ENCODE data around the gene CSNK1D. TPM values are rescaled to one million over a fixed set of nuclear protein-coding genes. Genes with fewer than 3 reads are reported as not detected.
A peak's percentile ranks its signal among the peaks of the same experiment; 100 is the strongest.

CSNK1D gene
- total and polyA plus RNA-seq, 2 donors (not counting 1 experiment from before 2014, with no cell fraction given), result 196 to 241 TPM

DNA sequence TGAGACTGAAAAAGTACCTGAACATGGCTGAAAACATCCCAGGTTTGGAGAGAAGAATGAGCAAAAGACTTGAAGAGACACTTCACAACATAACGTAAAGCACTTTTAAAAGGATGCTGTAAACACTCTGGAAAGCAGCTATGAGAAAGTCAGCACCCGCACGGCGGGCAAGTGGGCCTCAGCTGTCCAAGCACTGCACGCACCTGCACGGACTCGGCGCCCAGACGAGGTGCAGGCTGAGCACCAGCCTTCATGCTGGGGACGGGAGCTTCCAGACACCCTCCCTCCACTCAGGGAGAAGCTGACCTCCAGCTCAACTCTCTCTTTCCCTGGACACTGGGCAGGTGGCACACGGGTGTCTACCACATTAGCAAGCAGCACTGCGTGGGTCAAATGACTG lies 74.0 kb downstream of the CSNK1D start:
- peaks cover 6 to 7% of the 10 kb centered on the region in 2 donors for H3K4me1 ChIP-seq (ENCODE audit: control insufficient read depth in 2 of 2, insufficient read depth in 2 of 2, low read length in 2 of 2)
- ATAC-seq (ENCODE audit: low read depth), result no peak
- no peaks in the 10 kb centered on the region for H4K20me1 ChIP-seq (ENCODE audit: control insufficient read depth, insufficient read depth, low read length, poor library complexity, severe bottlenecking)
- WGBS (ENCODE audit: insufficient coverage), result 97% methylated on average over 12 of the region's 12 CpGs
- Mint-ChIP-seq H3K27me3 (no peaks in the 10 kb centered on the region), H3K4me3 (no peak overlapping the region), H3K9me3 (ENCODE audit: insufficient read depth) (no peaks in the 10 kb centered on the region), H3K4me1 (peaks cover 8% of the 10 kb centered on the region), H3K27ac (no peak overlapping the region)
- CTCF ChIA-PET, result no interaction called here
- no peaks in the 10 kb centered on the region for H3K36me3 ChIP-seq (replicated peaks in 1 of 2; ENCODE audit: control extremely low read depth in 1 of 2, control insufficient read depth in 1 of 2, extremely low read depth in 1 of 2, insufficient read depth in 2 of 2, low read length in 1 of 2)
- no peak overlapping the region for H3K27ac ChIP-seq (ENCODE audit: low read length in 2 of 2)
- DNase-seq, result no peak
- intact Hi-C loops (cut with micrococcal nuclease), result no loop called here
- POLR2A ChIA-PET, result interaction anchor here (0.7 kb wide), 1 partner anchor 916 kb away, joined by 5 read pairs; no protein-coding TSS in a partner anchor
- no peak overlapping the region for H3K4me3 ChIP-seq (ENCODE audit: control extremely low read depth in 1 of 5, extremely low read depth in 1 of 5, insufficient read depth in 1 of 5, low read depth in 2 of 5, low read length in 4 of 5)
- H3K4me2 ChIP-seq (replicated peaks; ENCODE audit: low read depth, low read length, poor library complexity, severe bottlenecking), result no peak overlapping the region
- H3K9me3 ChIP-seq (ENCODE audit: control extremely low read depth in 1 of 3, control insufficient read depth in 2 of 3, insufficient read depth in 1 of 3, low read length in 2 of 3), result no peaks in the 10 kb centered on the region
- H3K27me3 ChIP-seq (replicated peaks in 1 of 4; ENCODE audit: control extremely low read depth in 1 of 4, control insufficient read depth in 3 of 4, insufficient read depth in 4 of 4, low read length in 3 of 4), result no peaks in the 10 kb centered on the region
- no peak overlapping the region for H3K9ac ChIP-seq (ENCODE audit: low read length)
- H2AFZ ChIP-seq (ENCODE audit: insufficient read depth, low read depth, low read length, poor library complexity, severe bottlenecking), result no peak overlapping the region
- peaks cover 3% of the 10 kb centered on the region for H3K79me2 ChIP-seq (ENCODE audit: control insufficient read depth, insufficient read depth, low read length)
- no peak for TF ChIP-seq EZH2 (IDR thresholded peaks at IDR 0.05; ENCODE audit: borderline replicate concordance, insufficient read depth, low read depth, low read length, poor library complexity, severe bottlenecking)
- TF ChIP-seq, protein P1, sequence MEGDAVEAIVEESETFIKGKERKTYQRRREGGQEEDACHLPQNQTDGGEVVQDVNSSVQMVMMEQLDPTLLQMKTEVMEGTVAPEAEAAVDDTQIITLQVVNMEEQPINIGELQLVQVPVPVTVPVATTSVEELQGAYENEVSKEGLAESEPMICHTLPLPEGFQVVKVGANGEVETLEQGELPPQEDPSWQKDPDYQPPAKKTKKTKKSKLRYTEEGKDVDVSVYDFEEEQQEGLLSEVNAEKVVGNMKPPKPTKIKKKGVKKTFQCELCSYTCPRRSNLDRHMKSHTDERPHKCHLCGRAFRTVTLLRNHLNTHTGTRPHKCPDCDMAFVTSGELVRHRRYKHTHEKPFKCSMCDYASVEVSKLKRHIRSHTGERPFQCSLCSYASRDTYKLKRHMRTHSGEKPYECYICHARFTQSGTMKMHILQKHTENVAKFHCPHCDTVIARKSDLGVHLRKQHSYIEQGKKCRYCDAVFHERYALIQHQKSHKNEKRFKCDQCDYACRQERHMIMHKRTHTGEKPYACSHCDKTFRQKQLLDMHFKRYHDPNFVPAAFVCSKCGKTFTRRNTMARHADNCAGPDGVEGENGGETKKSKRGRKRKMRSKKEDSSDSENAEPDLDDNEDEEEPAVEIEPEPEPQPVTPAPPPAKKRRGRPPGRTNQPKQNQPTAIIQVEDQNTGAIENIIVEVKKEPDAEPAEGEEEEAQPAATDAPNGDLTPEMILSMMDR (IDR thresholded peaks at IDR 0.05), result no peak

DNA sequence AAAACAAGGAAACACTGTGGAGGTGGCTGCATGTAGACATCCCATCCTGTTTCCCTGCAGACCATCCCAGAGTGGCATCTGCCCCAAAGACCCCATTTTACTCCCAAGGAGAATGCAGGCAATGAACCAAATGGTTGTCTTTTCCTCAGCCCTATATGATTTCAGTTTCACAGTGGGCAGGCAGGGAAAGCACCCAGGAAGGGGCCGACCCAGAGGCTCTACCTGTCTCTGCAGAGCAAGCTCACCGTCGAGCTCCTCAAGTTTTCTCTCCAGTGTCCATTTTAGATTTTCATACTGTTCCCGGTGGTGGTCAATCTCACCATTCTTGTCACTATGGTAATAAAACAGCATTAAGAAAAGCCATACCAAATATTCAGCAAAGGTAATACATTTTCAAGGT lies 75.4 kb downstream of the CSNK1D start:
- no peak for DNase-seq
- WGBS (ENCODE audit: insufficient coverage), result 84% methylated on average over 2 of the region's 4 CpGs
- intact Hi-C loops (cut with micrococcal nuclease), result no loop called here

More for the DNA sequence above, 75.4 kb downstream of the CSNK1D start:
- Mint-ChIP-seq H3K9me3 (ENCODE audit: insufficient read depth) (no peaks in the 10 kb centered on the region), H3K27me3 (no peaks in the 10 kb centered on the region), H3K4me3 (no peak overlapping the region), H3K4me1 (peaks cover 13% of the 10 kb centered on the region), H3K27ac (peak overlapping the region; percentile 26)
- peak overlapping the region; percentile 38 for H3K4me2 ChIP-seq (replicated peaks; ENCODE audit: low read depth, low read length, poor library complexity, severe bottlenecking)
- no peak overlapping the region for H2AFZ ChIP-seq (ENCODE audit: insufficient read depth, low read depth, low read length, poor library complexity, severe bottlenecking)
- ATAC-seq (ENCODE audit: low read depth), result no peak
- ChIA-PET POLR2A (no interaction called here), CTCF (interaction anchor here (2.8 kb wide), 1 partner anchor 8 kb away, joined by 7 read pairs; no protein-coding TSS in a partner anchor)
- no peak overlapping the region for H3K9ac ChIP-seq (ENCODE audit: low read length)
- H3K4me1 ChIP-seq (ENCODE audit: control insufficient read depth in 2 of 2, insufficient read depth in 2 of 2, low read length in 2 of 2), result peaks cover 6 to 7% of the 10 kb centered on the region in 2 donors
- no peak overlapping the region for H3K4me3 ChIP-seq (ENCODE audit: control extremely low read depth in 1 of 5, extremely low read depth in 1 of 5, insufficient read depth in 1 of 5, low read depth in 2 of 5, low read length in 4 of 5)
- TF ChIP-seq EZH2 (IDR thresholded peaks at IDR 0.05; ENCODE audit: borderline replicate concordance, insufficient read depth, low read depth, low read length, poor library complexity, severe bottlenecking), result no peak
- TF ChIP-seq, protein P1 (IDR thresholded peaks at IDR 0.05), result no peak
- H3K36me3 ChIP-seq (replicated peaks in 1 of 2; ENCODE audit: control extremely low read depth in 1 of 2, control insufficient read depth in 1 of 2, extremely low read depth in 1 of 2, insufficient read depth in 2 of 2, low read length in 1 of 2), result no peaks in the 10 kb centered on the region
- H3K9me3 ChIP-seq (ENCODE audit: control extremely low read depth in 1 of 3, control insufficient read depth in 2 of 3, insufficient read depth in 1 of 3, low read length in 2 of 3), result no peaks in the 10 kb centered on the region
- no peaks in the 10 kb centered on the region for H3K27me3 ChIP-seq (replicated peaks in 1 of 4; ENCODE audit: control extremely low read depth in 1 of 4, control insufficient read depth in 3 of 4, insufficient read depth in 4 of 4, low read length in 3 of 4)
- H3K27ac ChIP-seq (ENCODE audit: low read length in 2 of 2), result no peak overlapping the region
- peaks cover 3% of the 10 kb centered on the region for H3K79me2 ChIP-seq (ENCODE audit: control insufficient read depth, insufficient read depth, low read length)
- no peaks in the 10 kb centered on the region for H4K20me1 ChIP-seq (ENCODE audit: control insufficient read depth, insufficient read depth, low read length, poor library complexity, severe bottlenecking)

Data from B cell (primary cell).